Fibroblast of lung (primary cell): ENCODE results near the gene SLC12A1.

Source experiments
- EZH2 ChIP-seq: IDR thresholded peaks from 2 replicates; pipeline ENCODE4 v1.5.1; 2012; ENCODE audit warnings: low read length, control low read depth, mild to moderate bottlenecking; ENCODE audit errors: missing control alignments
- TF ChIP-seq, protein P1 (sequence below), 2 donors: IDR thresholded peaks in 1 of 2; conservative IDR thresholded peaks in 1 of 2; 1 replicate in 1 of 2; 2 replicates in 1 of 2; pipeline ENCODE4 v1.5.1; 2011 to 2012; ENCODE audit warnings: low read length in 2 of 2, control low read depth in 1 of 2, inconsistent platforms in 1 of 2, low read depth in 1 of 2, mild to moderate bottlenecking in 1 of 2

DNA sequence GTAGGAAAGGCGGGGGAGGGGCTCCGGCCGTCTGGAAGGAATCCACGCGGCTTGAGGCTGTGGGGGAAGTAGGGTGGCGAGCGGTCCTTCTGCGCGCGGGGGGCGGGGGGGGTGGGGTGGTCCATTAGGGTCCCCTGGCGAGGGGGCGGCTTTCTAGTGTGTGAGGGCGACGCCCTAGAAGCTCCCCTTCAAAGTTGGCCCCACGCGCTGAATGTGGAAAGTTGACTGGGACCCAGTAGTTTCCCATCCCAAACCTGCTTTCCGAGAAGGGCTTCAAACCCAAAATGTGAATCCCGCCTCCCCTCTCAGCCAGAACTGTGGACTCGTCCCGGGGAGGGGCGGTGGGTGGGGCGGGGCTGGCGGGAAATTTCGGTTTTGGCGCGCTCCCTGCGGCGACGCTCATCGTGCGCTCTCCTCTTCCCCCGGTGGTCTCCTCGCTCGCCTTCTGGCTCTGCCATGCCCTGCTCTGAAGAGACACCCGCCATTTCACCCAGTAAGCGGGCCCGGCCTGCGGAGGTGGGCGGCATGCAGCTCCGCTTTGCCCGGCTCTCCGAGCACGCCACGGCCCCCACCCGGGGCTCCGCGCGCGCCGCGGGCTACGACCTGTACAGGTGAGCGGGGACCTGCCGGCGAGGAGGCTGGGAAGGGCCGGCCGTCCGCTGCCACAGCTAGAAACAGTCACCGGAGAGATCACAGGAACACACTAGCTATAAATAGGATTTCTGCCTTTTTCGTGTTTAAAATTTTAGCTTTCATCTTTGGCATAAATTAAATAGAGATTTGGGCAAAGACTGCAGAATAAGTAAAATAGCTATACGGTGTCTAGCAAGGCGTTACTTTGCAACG, 125.9 kb downstream of the SLC12A1 start:
- TF ChIP-seq, protein P1, sequence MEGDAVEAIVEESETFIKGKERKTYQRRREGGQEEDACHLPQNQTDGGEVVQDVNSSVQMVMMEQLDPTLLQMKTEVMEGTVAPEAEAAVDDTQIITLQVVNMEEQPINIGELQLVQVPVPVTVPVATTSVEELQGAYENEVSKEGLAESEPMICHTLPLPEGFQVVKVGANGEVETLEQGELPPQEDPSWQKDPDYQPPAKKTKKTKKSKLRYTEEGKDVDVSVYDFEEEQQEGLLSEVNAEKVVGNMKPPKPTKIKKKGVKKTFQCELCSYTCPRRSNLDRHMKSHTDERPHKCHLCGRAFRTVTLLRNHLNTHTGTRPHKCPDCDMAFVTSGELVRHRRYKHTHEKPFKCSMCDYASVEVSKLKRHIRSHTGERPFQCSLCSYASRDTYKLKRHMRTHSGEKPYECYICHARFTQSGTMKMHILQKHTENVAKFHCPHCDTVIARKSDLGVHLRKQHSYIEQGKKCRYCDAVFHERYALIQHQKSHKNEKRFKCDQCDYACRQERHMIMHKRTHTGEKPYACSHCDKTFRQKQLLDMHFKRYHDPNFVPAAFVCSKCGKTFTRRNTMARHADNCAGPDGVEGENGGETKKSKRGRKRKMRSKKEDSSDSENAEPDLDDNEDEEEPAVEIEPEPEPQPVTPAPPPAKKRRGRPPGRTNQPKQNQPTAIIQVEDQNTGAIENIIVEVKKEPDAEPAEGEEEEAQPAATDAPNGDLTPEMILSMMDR (conservative IDR thresholded peaks at IDR 0.05 in 1 of 2, IDR thresholded peaks at IDR 0.05 in 1 of 2; ENCODE audit: low read depth in 1 of 2, low read length in 2 of 2): no peak
- TF ChIP-seq EZH2: no peak
